ENCODE data around the gene ARMH3.

DNA sequence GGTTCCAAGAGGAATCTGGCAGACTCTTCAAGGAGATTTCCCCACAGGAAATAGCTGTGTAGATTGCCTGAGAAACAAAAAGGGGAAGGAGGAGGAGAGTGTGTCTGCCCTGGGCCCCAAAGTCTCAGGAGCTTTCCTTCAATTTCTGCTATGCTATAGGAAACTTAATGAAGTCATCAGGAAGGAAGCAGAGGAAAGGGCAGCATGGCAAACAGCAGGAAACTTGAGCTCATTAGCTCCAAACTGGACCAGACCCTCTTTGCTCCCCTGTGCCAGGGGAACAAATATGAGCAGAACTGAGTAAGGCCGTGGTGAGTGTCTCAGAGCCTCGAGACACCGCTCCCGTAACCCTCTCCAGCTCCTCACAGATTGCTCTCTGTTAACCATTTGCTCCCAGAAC is 207.6 kb downstream of the ARMH3 start:
- no peak for TF ChIP-seq SUZ12 (IDR thresholded peaks at IDR 0.05; ENCODE audit: extremely low read depth, insufficient read depth, insufficient read length)
- no peak for TF ChIP-seq ZNF274 (IDR thresholded peaks at IDR 0.05; ENCODE audit: low read depth, low read length)
